NOMO-1 (cell line): ENCODE measurements around the gene CCDC154.

Source experiments
- DNase-seq, 2 experiments: peaks; one replicate each; lab custom pipeline; 2025; ENCODE audit not compliant: unreplicated experiment in 2 of 2; lab: John Stamatoyannopoulos, UW

The CCDC154 gene

GRCh38 chr16:1457489-1458245 is 13.3 kb upstream of the CCDC154 start:
- DNase-seq = no peak

GRCh38 chr16:1456951-1457350 is 12.6 kb upstream of the CCDC154 start:
- no peak for DNase-seq

- no peak for DNase-seq
Observed at GRCh38 chr16:1455190-1456171, 11.1 kb upstream of the CCDC154 start.

- DNase-seq = no peak
Observed at GRCh38 chr16:1454561-1454960, 10.2 kb upstream of the CCDC154 start.

GRCh38 chr16:1453316-1453715 is 9.0 kb upstream of the CCDC154 start:
- DNase-seq = no peak

- no peak for DNase-seq
Observed at GRCh38 chr16:1452530-1452929, 8.2 kb upstream of the CCDC154 start.

- no peak for DNase-seq
Observed at GRCh38 chr16:1451702-1452392, 7.5 kb upstream of the CCDC154 start.

GRCh38 chr16:1450841-1451240 is 6.5 kb upstream of the CCDC154 start:
- no peak for DNase-seq

- DNase-seq = no peak
Observed at GRCh38 chr16:1450218-1450617, 5.9 kb upstream of the CCDC154 start.

- DNase-seq = no peak
Observed at GRCh38 chr16:1449201-1449788, 4.9 kb upstream of the CCDC154 start.

- no peak for DNase-seq
Observed at GRCh38 chr16:1448536-1449116, 4.3 kb upstream of the CCDC154 start.

GRCh38 chr16:1447965-1448364 is 3.6 kb upstream of the CCDC154 start:
- DNase-seq = no peak

GRCh38 chr16:1446296-1447080 is 2.1 kb upstream of the CCDC154 start:
- no peak for DNase-seq

- no peak for DNase-seq
Observed at GRCh38 chr16:1445518-1446203, 1.3 kb upstream of the CCDC154 start.

- no peak for DNase-seq
Observed at GRCh38 chr16:1444730-1445517, 568 bp upstream of the CCDC154 start.

- no peak for DNase-seq
Observed at GRCh38 chr16:1443403-1443973, 868 bp downstream of the CCDC154 start.

GRCh38 chr16:1442697-1443096 is 1.7 kb downstream of the CCDC154 start:
- no peak for DNase-seq

- DNase-seq = no peak
Observed at GRCh38 chr16:1441391-1441829, 2.9 kb downstream of the CCDC154 start.
